Memory B cell (primary cell): Measurements from ENCODE around the gene RAB8A.
A peak's percentile ranks its signal among the peaks of the same experiment; 100 is the strongest.
"Not testable (repeated sequence)": the region's sequence is repeated elsewhere in the genome, so short reads cannot be mapped to it uniquely, and the experiment has no call there.

Experiments used
- ATAC-seq: fragments of 150-1000 bp; cut with Tn5 transposase; 2 replicates; pipeline ENCODE4 v1.10.0; 2021; ENCODE audit warnings: low read depth, mild to moderate bottlenecking, moderate library complexity
- DNase-seq, 2 donors: peaks; one replicate each; pipeline ENCODE4 v3.0.0; 2022; ENCODE audit warnings: low spot score in 2 of 2
- H3K27ac Mint-ChIP-seq: one replicate; pipeline ENCODE4 v1.8.0; 2022; ENCODE audit warnings: mild to moderate bottlenecking, moderate library complexity, mixed read lengths
- H3K27me3 Mint-ChIP-seq: one replicate; pipeline ENCODE4 v1.8.0; 2022; ENCODE audit warnings: mixed read lengths
- H3K36me3 Mint-ChIP-seq: one replicate; pipeline ENCODE4 v1.8.0; 2022; ENCODE audit warnings: mild to moderate bottlenecking, mixed read lengths
- H3K4me1 Mint-ChIP-seq: one replicate; pipeline ENCODE4 v1.8.0; 2022; ENCODE audit warnings: mixed read lengths
- H3K4me3 Mint-ChIP-seq: one replicate; pipeline ENCODE4 v1.8.0; 2022; ENCODE audit warnings: mild to moderate bottlenecking, moderate library complexity, mixed read lengths
- H3K9me3 Mint-ChIP-seq: one replicate; pipeline ENCODE4 v1.8.0; 2022; ENCODE audit warnings: mixed read lengths

Gene RAB8A

DNA sequence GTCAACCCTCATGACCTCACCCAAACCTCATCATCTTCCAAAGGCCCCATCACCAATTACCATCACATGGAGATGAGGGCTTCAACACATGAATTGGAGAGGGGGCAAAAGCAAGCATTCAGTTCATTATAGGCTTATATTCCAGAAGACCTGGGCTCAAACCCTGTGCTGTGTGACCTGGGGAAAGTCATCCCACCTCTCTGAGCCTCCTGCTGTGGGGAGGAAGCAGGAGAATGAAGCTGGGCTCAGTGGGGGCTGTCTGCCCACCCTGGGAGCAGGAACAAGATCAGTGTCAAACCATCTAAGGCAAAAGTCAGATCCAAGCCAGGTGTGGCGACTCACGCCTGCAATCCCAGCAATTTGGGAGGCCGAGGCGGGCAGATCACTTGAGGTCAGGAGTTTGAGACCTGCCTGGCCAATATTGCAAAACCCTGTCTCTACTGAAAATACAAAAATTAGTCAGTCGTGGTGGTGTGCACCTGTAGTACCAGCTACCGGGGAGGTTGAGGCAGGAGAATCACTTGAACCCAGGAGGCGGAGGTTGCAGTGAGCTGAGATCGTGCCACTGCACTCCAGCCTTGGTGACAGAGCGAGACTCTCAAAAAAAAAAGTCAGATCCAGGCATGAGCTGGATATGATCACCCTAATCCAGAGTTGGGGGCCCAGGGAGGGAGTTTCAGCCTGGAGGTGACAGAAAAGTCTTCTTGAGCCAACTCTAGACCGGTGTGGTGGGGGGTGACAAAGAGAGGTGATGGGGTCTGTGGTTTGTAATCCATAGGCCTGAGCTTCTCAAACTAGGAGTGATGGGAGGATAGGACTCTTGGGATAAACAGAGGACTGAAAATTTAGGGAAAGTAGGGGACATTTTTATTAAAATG lies 37.0 kb upstream of the RAB8A start:
- DNase-seq = no peak
- H3K27ac Mint-ChIP-seq = peak overlapping the region; percentile 94
- ATAC-seq = no peak
- H3K27me3 Mint-ChIP-seq = no peaks in the 10 kb centered on the region
- no peaks in the 10 kb centered on the region for H3K36me3 Mint-ChIP-seq
- peaks cover 31% of the 10 kb centered on the region for H3K4me1 Mint-ChIP-seq
- H3K9me3 Mint-ChIP-seq = no peaks in the 10 kb centered on the region
- peak overlapping the region; percentile 67 for H3K4me3 Mint-ChIP-seq

DNA sequence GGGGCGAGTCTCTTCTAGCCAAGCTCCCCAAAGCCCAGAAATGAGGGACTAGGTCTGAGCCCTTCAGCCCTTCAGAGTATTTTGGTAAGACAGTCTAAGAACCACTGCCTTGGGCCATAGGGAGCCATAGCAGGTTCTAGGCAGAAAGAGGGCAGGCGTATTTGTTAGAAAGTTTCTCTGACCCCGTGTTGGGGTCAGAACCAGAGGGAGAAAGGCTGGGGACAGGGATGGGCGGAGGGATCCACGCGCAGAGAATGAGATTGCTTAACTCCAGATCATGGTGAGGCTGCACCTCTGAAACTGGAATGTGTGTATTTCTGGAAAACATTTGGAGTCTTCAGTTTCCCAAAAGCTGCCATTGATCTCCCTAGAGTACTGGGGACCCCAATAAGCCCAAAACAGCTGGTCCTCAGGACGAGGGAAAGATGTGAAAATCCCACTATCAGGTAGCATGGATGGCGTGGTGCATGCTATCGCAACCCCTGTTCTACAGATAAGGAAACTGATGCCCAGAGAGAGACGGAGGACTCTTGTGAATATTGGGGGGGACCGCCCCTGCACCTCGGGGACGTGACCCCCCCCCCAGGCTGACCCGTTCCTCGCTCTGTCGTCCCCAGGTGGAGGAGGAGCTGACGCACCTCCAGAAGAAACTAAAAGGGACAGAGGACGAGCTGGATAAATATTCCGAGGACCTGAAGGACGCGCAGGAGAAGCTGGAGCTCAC lies 36.1 kb upstream of the RAB8A start:
- Mint-ChIP-seq H3K9me3 (no peaks in the 10 kb centered on the region), H3K27me3 (no peaks in the 10 kb centered on the region), H3K36me3 (no peaks in the 10 kb centered on the region), H3K4me3 (peak overlapping the region; percentile 88), H3K4me1 (peaks cover 33% of the 10 kb centered on the region), H3K27ac (peak overlapping the region; percentile 94)
- no peak for DNase-seq
- no peak for ATAC-seq

GRCh38 chr19:16076154-16076957 lies 35.3 kb upstream of the RAB8A start, which contains the start of gene TPM4:
TSS of gene TPM4 (plus strand) at chr19:16076495. CDS start at chr19:16076566, 71 bp downstream.
- H3K4me3 Mint-ChIP-seq = peak within 1 kb of the TSS; percentile 88
- ATAC-seq = peak; percentile 66

GRCh38 chr19:16076958-16077611 lies 34.6 kb upstream of the RAB8A start:
- H3K4me3 Mint-ChIP-seq = peak overlapping the region; percentile 88
- H3K27ac Mint-ChIP-seq = peak overlapping the region; percentile 94
- no peak for ATAC-seq
- no peak for DNase-seq
- no peaks in the 10 kb centered on the region for H3K9me3 Mint-ChIP-seq
- peaks cover 40% of the 10 kb centered on the region for H3K4me1 Mint-ChIP-seq
- H3K27me3 Mint-ChIP-seq = no peaks in the 10 kb centered on the region
- peaks cover 3% of the 10 kb centered on the region for H3K36me3 Mint-ChIP-seq

More at GRCh38 chr19:16076154-16076957, 35.3 kb upstream of the RAB8A start, which contains the start of gene TPM4:
- no peaks in the 10 kb centered on the region for H3K9me3 Mint-ChIP-seq
- peak within 1 kb of the TSS; percentile 94 for H3K27ac Mint-ChIP-seq
- H3K4me1 Mint-ChIP-seq = peaks cover 34% of the 10 kb centered on the region
- H3K27me3 Mint-ChIP-seq = no peaks in the 10 kb centered on the region
- no peaks in the 10 kb centered on the region for H3K36me3 Mint-ChIP-seq
- DNase-seq = peak; percentile 69 to 72

- DNase-seq (no peak), ATAC-seq (no peak)
- no peaks in the 10 kb centered on the region for H3K9me3 Mint-ChIP-seq
- H3K36me3 Mint-ChIP-seq = peaks cover 7% of the 10 kb centered on the region
- no peaks in the 10 kb centered on the region for H3K27me3 Mint-ChIP-seq
- H3K27ac Mint-ChIP-seq = peak overlapping the region; percentile 94
- peak overlapping the region; percentile 88 for H3K4me3 Mint-ChIP-seq
- H3K4me1 Mint-ChIP-seq = peaks cover 45% of the 10 kb centered on the region
Observed at GRCh38 chr19:16077984-16078758, 33.5 kb upstream of the RAB8A start.

GRCh38 chr19:16078759-16079707 lies 32.7 kb upstream of the RAB8A start:
- H3K9me3 Mint-ChIP-seq = no peaks in the 10 kb centered on the region
- DNase-seq (peak in 1 of 2 donors; percentile 60), ATAC-seq (peak; percentile 71)
- no peaks in the 10 kb centered on the region for H3K27me3 Mint-ChIP-seq
- peak overlapping the region; percentile 94 for H3K27ac Mint-ChIP-seq
- H3K4me3 Mint-ChIP-seq = peak overlapping the region; percentile 88
- H3K36me3 Mint-ChIP-seq = peaks cover 9% of the 10 kb centered on the region
- H3K4me1 Mint-ChIP-seq = peaks cover 43% of the 10 kb centered on the region

- H3K4me3 Mint-ChIP-seq = no peak overlapping the region
- no peaks in the 10 kb centered on the region for H3K27me3 Mint-ChIP-seq
- peaks cover 28% of the 10 kb centered on the region for H3K36me3 Mint-ChIP-seq
- peaks cover 37% of the 10 kb centered on the region for H3K4me1 Mint-ChIP-seq
- ATAC-seq (no peak), DNase-seq (no peak)
- no peak overlapping the region for H3K27ac Mint-ChIP-seq
- no peaks in the 10 kb centered on the region for H3K9me3 Mint-ChIP-seq
Observed at GRCh38 chr19:16084067-16084685, 27.5 kb upstream of the RAB8A start.

DNA sequence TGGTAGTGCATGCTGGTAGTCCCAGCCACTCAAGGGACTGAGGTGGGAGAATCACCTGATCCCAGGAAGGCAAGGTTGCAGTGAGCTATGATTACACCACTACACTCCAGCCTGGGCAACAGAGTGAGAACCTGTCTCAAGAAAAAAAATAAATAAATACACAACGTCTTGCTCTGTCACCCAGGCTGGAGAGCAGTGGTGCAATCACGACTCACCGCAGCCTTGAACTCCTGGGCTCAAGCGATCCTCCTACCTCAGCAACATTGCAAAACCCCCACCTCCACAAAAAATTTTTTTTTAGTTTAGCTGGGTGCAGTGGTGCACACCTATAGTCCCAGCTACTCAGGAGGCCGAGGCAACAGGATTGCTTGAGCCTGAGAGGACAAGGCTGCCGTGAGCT lies 26.6 kb upstream of the RAB8A start:
- DNase-seq = no peak
- no peaks in the 10 kb centered on the region for H3K9me3 Mint-ChIP-seq
- H3K4me3 Mint-ChIP-seq = no peak overlapping the region
- peaks cover 31% of the 10 kb centered on the region for H3K4me1 Mint-ChIP-seq
- peaks cover 33% of the 10 kb centered on the region for H3K36me3 Mint-ChIP-seq
- no peak for ATAC-seq
- peak overlapping the region; percentile 46 for H3K27ac Mint-ChIP-seq
- no peaks in the 10 kb centered on the region for H3K27me3 Mint-ChIP-seq

GRCh38 chr19:16087404-16087803 lies 24.3 kb upstream of the RAB8A start:
- DNase-seq, ATAC-seq, H3K4me3 Mint-ChIP-seq, H3K27me3 Mint-ChIP-seq, H3K27ac Mint-ChIP-seq, H3K9me3 Mint-ChIP-seq: not testable (repeated sequence)
- peaks cover 35% of the 10 kb centered on the region for H3K36me3 Mint-ChIP-seq
- peaks cover 19% of the 10 kb centered on the region for H3K4me1 Mint-ChIP-seq

DNA sequence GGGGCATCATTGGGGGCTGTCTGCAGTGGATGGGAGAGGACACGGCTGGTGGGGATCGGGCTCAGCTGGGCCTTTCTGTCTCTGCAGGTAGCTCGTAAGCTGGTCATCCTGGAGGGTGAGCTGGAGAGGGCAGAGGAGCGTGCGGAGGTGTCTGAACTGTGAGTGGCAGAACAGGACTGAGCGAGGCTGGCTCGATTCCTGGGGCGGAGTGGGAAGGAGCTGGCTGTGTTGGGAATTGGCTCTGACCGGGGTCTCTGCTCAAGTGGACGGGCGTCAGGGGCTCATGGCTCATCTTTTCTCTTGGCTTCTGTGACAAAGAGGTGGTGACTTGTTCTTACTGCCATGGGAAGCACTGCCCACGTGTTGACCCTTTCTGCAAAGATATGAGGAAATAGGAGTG lies 23.7 kb upstream of the RAB8A start:
- no peak for ATAC-seq
- peaks cover 17% of the 10 kb centered on the region for H3K4me1 Mint-ChIP-seq
- no peak overlapping the region for H3K27ac Mint-ChIP-seq
- no peak overlapping the region for H3K4me3 Mint-ChIP-seq
- no peak for DNase-seq
- H3K36me3 Mint-ChIP-seq = peaks cover 36% of the 10 kb centered on the region
- H3K27me3 Mint-ChIP-seq = no peaks in the 10 kb centered on the region
- no peaks in the 10 kb centered on the region for H3K9me3 Mint-ChIP-seq

GRCh38 chr19:16088351-16089009 lies 23.2 kb upstream of the RAB8A start:
- H3K4me3 Mint-ChIP-seq = no peak overlapping the region
- no peaks in the 10 kb centered on the region for H3K27me3 Mint-ChIP-seq
- no peaks in the 10 kb centered on the region for H3K9me3 Mint-ChIP-seq
- peaks cover 38% of the 10 kb centered on the region for H3K36me3 Mint-ChIP-seq
- DNase-seq (no peak), ATAC-seq (no peak)
- H3K27ac Mint-ChIP-seq = peak overlapping the region; percentile 80
- peaks cover 15% of the 10 kb centered on the region for H3K4me1 Mint-ChIP-seq
